H1 (cell line): ENCODE data around the gene CPEB3. TPM values are rescaled to one million over a fixed set of nuclear protein-coding genes. Genes with fewer than 3 reads are reported as not detected.

Experiments
- CREB1 ChIP-seq: IDR thresholded peaks from 2 replicates; pipeline ENCODE4 v1.6.1; 2012; ENCODE audit warnings: inconsistent platforms
- GABPA ChIP-seq: IDR thresholded peaks from 2 replicates; pipeline ENCODE4 v1.6.1; 2011; ENCODE audit warnings: mild to moderate bottlenecking, low read length, moderate library complexity, borderline replicate concordance; ENCODE audit not compliant: insufficient read depth
- HDAC6 ChIP-seq: IDR thresholded peaks from one replicate; pipeline ENCODE4 v1.7.1; 2012; ENCODE audit warnings: low read depth, mild to moderate bottlenecking, inconsistent platforms, low read length, moderate library complexity
- KDM4A ChIP-seq: IDR thresholded peaks from one replicate; pipeline ENCODE4 v1.7.1; 2012; ENCODE audit warnings: low read depth, mild to moderate bottlenecking, moderate library complexity, low read length, inconsistent platforms; ENCODE audit not compliant: severe bottlenecking
- MAFK ChIP-seq: IDR thresholded peaks from 2 replicates; pipeline ENCODE4 v1.6.1; 2012; ENCODE audit warnings: low read depth, mild to moderate bottlenecking, improper control_type of control experiment, low read length
- POLR2AphosphoS5 ChIP-seq: IDR thresholded peaks from 2 replicates; pipeline ENCODE4 v1.6.1; 2011; ENCODE audit warnings: low read depth, low read length
- polyA plus RNA-seq, 7 experiments: library from polyadenylated mRNA; depleted of rRNA in 3 of 7; stranded (reverse) in 5 of 7; unstranded in 2 of 7; fragments of >200 nt in 5 of 7; fragments of 200-250 nt in 2 of 7; gene quantifications; 1 replicate in 5 of 7; 2 replicates in 1 of 7; 4 replicates in 1 of 7; pipeline versions ENCODE4 v1.2.1 to v1.2.3, GENCODE V29; 2011 to 2013; ENCODE audit warnings: missing spikeins in 2 of 7, mixed read lengths in 2 of 7
- total RNA-seq: library from RNA; stranded (reverse); fragmentation: NEBNext Ultra II Directional; extraction: Animal tissue kit (Norgen Biotek cat#: 25700); gene quantifications from 2 replicates; pipeline ENCODE4 v1.2.1, GENCODE V29; 2021

The CPEB3 gene
- total and polyA plus RNA-seq, 2 of the 8 experiments (the other 6 are each of a cell fraction or from before 2014, with no cell fraction given), result 0.39 to 1.7 TPM

GRCh38 chr10:92068900-92069299, 222.0 kb downstream of the CPEB3 start (continued):
- no peak for TF ChIP-seq KDM4A
- no peak for TF ChIP-seq MAFK
- TF ChIP-seq CREB1, result no peak
- TF ChIP-seq GABPA, result no peak
- no peak for TF ChIP-seq POLR2AphosphoS5
- no peak for TF ChIP-seq HDAC6
